Skin of body (tissue), 2 donors: ENCODE measurements around the gene ROPN1L. TPM values are rescaled to one million over a fixed set of nuclear protein-coding genes. Genes with fewer than 3 reads are reported as not detected.
"Not testable (repeated sequence)": the region's sequence is repeated elsewhere in the genome, so short reads cannot be mapped to it uniquely, and the experiment has no call there.

Source experiments
- DNase-seq: peaks from one replicate; lab custom pipeline; 2025; lab: John Stamatoyannopoulos, UW
- total RNA-seq: library from RNA; depleted of rRNA; stranded (reverse); fragments of >200 nt; gene quantifications from one replicate; pipeline ENCODE4 v1.2.3, GENCODE V29; 2014

ROPN1L gene
- total RNA-seq, 1 donor from 2014 or later, result 0.79 TPM

GRCh38 chr5:10478436-10478835 lies 36.8 kb downstream of the ROPN1L start:
- DNase-seq, result no peak

- no peak for DNase-seq
These were observed 37.6 kb downstream of the ROPN1L start for GRCh38 chr5:10479154-10479721.

- DNase-seq, result peak; percentile 61
These were observed 38.7 kb downstream of the ROPN1L start for GRCh38 chr5:10480237-10480985.

- no peak for DNase-seq
These were observed 39.7 kb downstream of the ROPN1L start for GRCh38 chr5:10481241-10481935.

- no peak for DNase-seq
These were observed 41.3 kb downstream of the ROPN1L start for GRCh38 chr5:10482791-10483530.

- DNase-seq, result no peak
These were observed 43.1 kb downstream of the ROPN1L start for GRCh38 chr5:10484774-10485141.

GRCh38 chr5:10485142-10485795 lies 43.6 kb downstream of the ROPN1L start:
- peak; percentile 63 for DNase-seq

GRCh38 chr5:10485897-10486296 lies 44.2 kb downstream of the ROPN1L start:
- no peak for DNase-seq

- DNase-seq, result no peak
These were observed 45.0 kb downstream of the ROPN1L start for GRCh38 chr5:10486511-10487344.

GRCh38 chr5:10488144-10488543 lies 46.5 kb downstream of the ROPN1L start:
- DNase-seq, result no peak

- no peak for DNase-seq
These were observed 48.2 kb downstream of the ROPN1L start for GRCh38 chr5:10489810-10490426.

- DNase-seq, result no peak
These were observed 49.4 kb downstream of the ROPN1L start for GRCh38 chr5:10490927-10491672.

- DNase-seq, result no peak
These were observed 50.0 kb downstream of the ROPN1L start for GRCh38 chr5:10491673-10492026.

GRCh38 chr5:10493884-10494283 lies 52.2 kb downstream of the ROPN1L start:
- no peak for DNase-seq

- DNase-seq, result not testable (repeated sequence)
These were observed 52.8 kb downstream of the ROPN1L start for GRCh38 chr5:10494497-10494896.

- no peak for DNase-seq
These were observed 55.9 kb downstream of the ROPN1L start for GRCh38 chr5:10497554-10497953.

GRCh38 chr5:10498350-10498749 lies 56.7 kb downstream of the ROPN1L start:
- DNase-seq, result no peak

- no peak for DNase-seq
These were observed 57.4 kb downstream of the ROPN1L start for GRCh38 chr5:10499066-10499465.

GRCh38 chr5:10499776-10500175 lies 58.1 kb downstream of the ROPN1L start:
- no peak for DNase-seq
